Dermis lymphatic vessel endothelial cell (primary cell): ENCODE results near the gene SP6. TPM values are rescaled to one million over a fixed set of nuclear protein-coding genes. Genes with fewer than 3 reads are reported as not detected.

Experiments used
- total RNA-seq: library from RNA; depleted of rRNA; stranded (reverse); fragments of >200 nt; gene quantifications from 2 replicates; pipeline ENCODE4 v1.2.1, GENCODE V29; 2014

Gene SP6
- 1.4 and 1.7 TPM in 2 replicates for total RNA-seq

GRCh38 chr17:47850692-47851573 is at the start of gene SP6:
Gene SP6, minus strand, starts transcription at chr17:47851163. Its CDS starts 2,734 bp downstream, at chr17:47848429.

DNA sequence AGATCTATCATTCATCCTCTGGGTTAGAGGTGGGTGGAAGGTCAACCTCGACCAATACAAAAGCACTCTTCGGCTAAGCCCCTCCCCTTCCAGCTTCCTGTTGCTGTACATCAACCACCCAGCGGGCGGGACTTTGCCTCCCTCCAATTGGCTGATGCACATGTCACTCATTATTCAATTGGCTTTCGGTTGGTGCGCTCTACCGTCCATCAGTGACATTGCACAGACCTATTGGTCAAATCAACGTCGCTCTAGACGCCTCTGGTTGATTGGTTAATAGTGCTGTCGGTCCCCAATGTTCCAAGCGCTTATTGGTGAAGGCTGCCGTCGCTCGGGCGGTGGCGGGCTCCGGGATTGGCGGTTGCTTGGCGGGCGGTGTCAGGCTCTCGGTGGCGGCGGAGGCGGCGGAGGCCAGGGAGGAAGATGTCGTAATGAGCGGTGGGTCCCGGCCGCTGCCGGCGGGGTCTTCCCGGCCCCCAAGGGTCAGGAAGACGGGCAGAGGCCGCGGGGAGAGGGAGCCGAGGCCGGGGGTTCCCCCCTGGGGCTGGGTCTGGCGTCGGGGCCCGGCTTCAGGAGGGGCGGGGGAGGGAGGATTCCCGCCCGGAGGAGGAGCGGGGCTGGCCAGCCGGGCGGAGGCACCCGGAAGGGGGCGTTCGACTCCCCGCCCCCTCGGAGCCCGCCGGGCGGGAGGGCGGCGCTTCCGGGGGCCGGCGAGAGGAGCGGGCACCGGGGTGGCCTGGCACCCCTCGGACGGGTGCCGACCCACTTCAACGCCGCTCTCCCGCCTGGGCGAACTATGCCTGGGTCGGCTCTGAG is 45.1 kb upstream of the SP6 start, which contains the start of gene SP2:
Gene SP2, plus strand, starts transcription at position 381 of the 816 bp plus-strand sequence. Its CDS starts 51 bp downstream, at position 432.

GRCh38 chr17:47840742-47841487 is 10.0 kb downstream of the SP6 start, which contains the start of gene SCRN2:
Gene SCRN2, minus strand, starts transcription at chr17:47841273. Its CDS starts 430 bp downstream, at chr17:47840843.

GRCh38 chr17:47831003-47831933 is 19.7 kb downstream of the SP6 start, which contains the start of the genes LRRC46 and MRPL10:
Gene LRRC46, plus strand, starts transcription at chr17:47831670. Its CDS starts 320 bp downstream, at chr17:47831990.
Gene MRPL10, minus strand, starts transcription at chr17:47831541. Its CDS starts 30 bp downstream, at chr17:47831511.

DNA sequence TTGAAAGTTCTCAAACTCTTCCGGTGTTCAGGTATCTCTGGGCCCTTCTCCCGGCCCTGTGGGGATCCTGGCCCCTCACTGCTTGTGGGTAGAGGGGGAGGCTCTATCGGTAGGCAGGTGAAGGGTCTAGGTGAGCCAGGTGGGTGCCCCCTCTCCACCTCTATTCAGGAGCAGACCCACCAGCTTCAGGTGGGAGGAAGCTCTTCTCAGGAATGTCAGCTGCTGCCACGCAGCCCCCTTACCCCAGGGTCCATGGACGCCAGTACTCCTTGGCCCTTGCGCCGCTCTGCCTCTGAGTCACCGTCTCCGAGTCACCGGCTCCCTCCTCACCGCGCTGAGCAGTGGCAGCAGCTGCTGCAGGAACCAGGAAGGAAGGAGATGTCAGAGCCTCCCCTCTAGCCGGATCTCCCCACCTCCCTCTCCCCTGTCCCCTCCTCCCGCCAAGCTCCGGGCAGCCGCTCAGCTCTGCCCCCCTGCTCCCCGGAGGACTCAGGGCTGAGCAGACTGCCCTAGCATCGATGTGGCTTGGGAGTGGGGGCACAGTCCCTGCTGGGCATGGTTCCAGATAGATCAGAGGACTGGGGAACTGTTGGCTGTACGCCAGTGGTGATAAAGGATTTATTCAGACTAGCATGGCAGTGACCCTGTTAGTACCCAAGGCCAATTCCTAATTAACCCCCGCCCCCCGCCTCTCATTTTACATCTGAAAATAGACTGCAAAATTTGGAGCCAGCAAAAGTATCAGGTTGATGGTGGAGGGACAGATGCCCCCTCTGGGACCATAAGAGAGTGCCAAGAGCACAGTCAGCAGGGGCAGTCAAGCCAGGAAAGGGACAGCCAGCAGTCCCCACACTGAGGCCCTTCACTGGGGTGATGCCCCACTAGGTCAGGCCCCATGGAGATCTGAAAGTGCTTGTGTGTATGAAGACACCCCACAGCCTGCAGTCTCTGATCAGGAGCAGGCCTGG is 29.3 kb downstream of the SP6 start, which contains the start of gene OSBPL7:
Gene OSBPL7, minus strand, starts transcription at position 371 of the 968 bp plus-strand sequence. CDS start 1,516 bp downstream, outside the sequence.

Other genes with a start within 250 kb of the SP6 start
- gene KPNB1, start 201.2 kb downstream of the SP6 start, total RNA-seq, result 220 and 265 TPM in 2 replicates
- 5.3 and 10.7 TPM in 2 replicates for gene TBKBP1, start 157.0 kb downstream of the SP6 start, total RNA-seq
- gene TBX21, start 117.9 kb downstream of the SP6 start, total RNA-seq, result under 0.01 and 0.09 TPM in 2 replicates
- gene OSBPL7, start 29.4 kb downstream of the SP6 start, total RNA-seq, result 5.0 TPM in 2 replicates
- gene MRPL10, start 19.6 kb downstream of the SP6 start, total RNA-seq, result 18.5 and 19.0 TPM in 2 replicates
- not detected in 2 replicates for gene LRRC46, start 19.5 kb downstream of the SP6 start, total RNA-seq
- 28.7 and 34.8 TPM in 2 replicates for gene SCRN2, start 9.9 kb downstream of the SP6 start, total RNA-seq
- 1.4 and 1.8 TPM in 2 replicates for gene SP2, start 45.1 kb upstream of the SP6 start, total RNA-seq
- 19.4 and 21.3 TPM in 2 replicates for gene PNPO, start 90.4 kb upstream of the SP6 start, total RNA-seq
- not detected in 2 replicates for gene PRR15L, start 106.7 kb upstream of the SP6 start, total RNA-seq
- 65.1 and 76.4 TPM in 2 replicates for gene CDK5RAP3, start 120.0 kb upstream of the SP6 start, total RNA-seq
- 9.1 and 11.2 TPM in 2 replicates for gene COPZ2, start 186.6 kb upstream of the SP6 start, total RNA-seq
- 90.9 and 123 TPM in 2 replicates for gene NFE2L1, start 197.2 kb upstream of the SP6 start, total RNA-seq